Adrenal gland (tissue), 12 donors: ENCODE measurements around the gene SQOR. TPM values are rescaled to one million over a fixed set of nuclear protein-coding genes. Genes with fewer than 3 reads are reported as not detected.
"Not testable (repeated sequence)": the region's sequence is repeated elsewhere in the genome, so short reads cannot be mapped to it uniquely, and the experiment has no call there.

Experiments
- DNase-seq, 7 donors: peaks; one replicate each; pipeline ENCODE4 v3.0.0-alpha.2; 2019 to 2020
- H3K27ac ChIP-seq, 5 donors: fragments of 200-600 bp; sonication (generic) in 4 of 5; 1 replicate in 3 of 5; 2 replicates in 2 of 5; pipeline versions ENCODE4 v1.5.1 to v1.8.0; 2016 to 2020; ENCODE audit warnings: mild to moderate bottlenecking in 1 of 5
- H3K27me3 ChIP-seq: fragments of 200-600 bp; 2 replicates; pipeline ENCODE4 v1.8.0; 2021
- H3K36me3 ChIP-seq, 2 donors: fragments of 200-600 bp; replicated peaks in 1 of 2; 1 replicate in 1 of 2; 2 replicates in 1 of 2; pipeline versions ENCODE4 v1.5.1 to v1.8.0; 2018 to 2022
- H3K4me1 ChIP-seq, 2 donors: fragments of 200-600 bp; replicated peaks in 1 of 2; 1 replicate in 1 of 2; 2 replicates in 1 of 2; pipeline versions ENCODE4 v1.5.1 to v1.8.0; 2018 to 2021
- H3K4me3 ChIP-seq, 4 donors: fragments of 200-600 bp; sonication (generic) in 3 of 4; one replicate each; pipeline ENCODE4 v1.5.1; 2016 to 2018
- H3K9me3 ChIP-seq, 3 donors: fragments of 200-600 bp; sonication (generic) in 1 of 3; replicated peaks in 1 of 3; 1 replicate in 2 of 3; 2 replicates in 1 of 3; pipeline versions ENCODE4 v1.5.1 to v1.8.0; 2016 to 2021
- POLR2A ChIP-seq, 2 donors: fragments of 450-650 bp; IDR thresholded peaks; one replicate each; pipeline ENCODE4 v1.6.1; 2017; ENCODE audit warnings: antibody characterized with exemption in 2 of 2, mild to moderate bottlenecking in 2 of 2, moderate library complexity in 1 of 2
- WGBS, 4 donors: extraction: QIAGEN DNeasy Blood & Tissue Kit in 2 of 4; methylation state at CpG; one replicate each; pipeline versions ENCODE4 v1.1.5 to v1.1.7; 2013 to 2017; 5-methylcytosine and 5-hydroxymethylcytosine counted together
- intact Hi-C, 2 donors: fragments of 100-400 bp; cut with DNase I; formaldehyde crosslinking; loops; one replicate each; pipeline versions ENCODE4 v1.14.1 to v1.15.0; 2022 to 2023
- polyA plus RNA-seq, 3 donors: library from polyadenylated mRNA; stranded (reverse); fragments of 200-250 nt in 2 of 3; fragments of 350-450 nt in 1 of 3; fragmentation: Illumina TruSeq in 1 of 3; extraction: RNeasy Lipid Tissue Mini Kit (QIAGEN cat#74804) in 1 of 3; gene quantifications; one replicate each; pipeline ENCODE4 v1.2.3, GENCODE V29; 2013 to 2014
- total RNA-seq, 9 donors: library from RNA; depleted of rRNA in 4 of 9; stranded (reverse); fragments of >200 nt in 4 of 9; fragments of 120-200 nt in 1 of 9; fragmentation: NEBNext Ultra II Directional in 1 of 9; extraction: Animal tissue kit (Norgen Biotek cat#: 25700) in 1 of 9; gene quantifications; one replicate each; pipeline versions ENCODE4 v1.1.0 to v1.2.4, GENCODE V29; 2013 to 2023
- TF ChIP-seq, protein P1 (sequence below), 6 experiments: fragments of 450-650 bp in 4 of 6; fragments of 200-600 bp in 2 of 6; sonication (generic) in 1 of 6; IDR thresholded peaks; 1 replicate in 5 of 6; 2 replicates in 1 of 6; pipeline versions ENCODE4 v1.5.1 to v1.8.0; 2016 to 2021; ENCODE audit warnings: antibody characterized with exemption in 6 of 6, mild to moderate bottlenecking in 2 of 6, moderate library complexity in 1 of 6
- donor health status: healthy with polysubstance abuse.
- donor health status: Bipolar disorder and iron deficiency.
- donor health status: DM: yes; HTN: yes; CAD: no.
- donor health status: DM: no; HTN: no; CAD: no.
- donor health status: DM: no; HTN: no; CAD: no.
- donor health status: DM: yes; HTN: yes; CAD: no.

SQOR gene
- total and polyA plus RNA-seq, 12 donors, result 2.9 to 92.7 (median 33.0) TPM

DNA sequence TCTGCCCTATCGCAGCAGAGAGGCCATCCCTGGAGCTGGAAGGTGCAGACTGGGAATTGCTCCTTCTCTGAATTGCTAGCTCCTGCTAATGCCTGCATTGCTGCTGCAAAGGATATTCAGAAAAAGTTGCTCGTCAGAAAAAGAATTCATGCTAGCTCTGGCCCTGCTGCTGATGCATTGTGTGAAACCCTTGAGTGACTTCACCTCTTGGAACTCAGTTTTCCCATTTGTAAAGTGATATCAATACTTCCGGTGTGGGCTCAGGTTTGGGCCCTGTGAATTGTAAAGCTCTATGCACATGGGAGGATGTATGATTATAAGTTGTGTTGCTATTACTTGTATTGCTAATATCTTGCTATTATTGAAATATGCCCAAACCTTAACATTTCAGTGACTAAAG, 11.4 kb downstream of the SQOR start:
- H3K27ac ChIP-seq, result peak overlapping the region in 1 of 5 donors; percentile 70
- no peaks in the 10 kb centered on the region for H3K27me3 ChIP-seq
- no peak for DNase-seq
- intact Hi-C loops, result no loop called here
- TF ChIP-seq POLR2A (IDR thresholded peaks at IDR 0.05), result no peak
- TF ChIP-seq, protein P1, sequence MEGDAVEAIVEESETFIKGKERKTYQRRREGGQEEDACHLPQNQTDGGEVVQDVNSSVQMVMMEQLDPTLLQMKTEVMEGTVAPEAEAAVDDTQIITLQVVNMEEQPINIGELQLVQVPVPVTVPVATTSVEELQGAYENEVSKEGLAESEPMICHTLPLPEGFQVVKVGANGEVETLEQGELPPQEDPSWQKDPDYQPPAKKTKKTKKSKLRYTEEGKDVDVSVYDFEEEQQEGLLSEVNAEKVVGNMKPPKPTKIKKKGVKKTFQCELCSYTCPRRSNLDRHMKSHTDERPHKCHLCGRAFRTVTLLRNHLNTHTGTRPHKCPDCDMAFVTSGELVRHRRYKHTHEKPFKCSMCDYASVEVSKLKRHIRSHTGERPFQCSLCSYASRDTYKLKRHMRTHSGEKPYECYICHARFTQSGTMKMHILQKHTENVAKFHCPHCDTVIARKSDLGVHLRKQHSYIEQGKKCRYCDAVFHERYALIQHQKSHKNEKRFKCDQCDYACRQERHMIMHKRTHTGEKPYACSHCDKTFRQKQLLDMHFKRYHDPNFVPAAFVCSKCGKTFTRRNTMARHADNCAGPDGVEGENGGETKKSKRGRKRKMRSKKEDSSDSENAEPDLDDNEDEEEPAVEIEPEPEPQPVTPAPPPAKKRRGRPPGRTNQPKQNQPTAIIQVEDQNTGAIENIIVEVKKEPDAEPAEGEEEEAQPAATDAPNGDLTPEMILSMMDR (IDR thresholded peaks at IDR 0.05), result no peak
- no peaks in the 10 kb centered on the region for H3K36me3 ChIP-seq
- 81 to 88% (median 86%) methylated on average over 2 to 3 of the region's 3 CpGs for WGBS, 4 donors
- H3K4me1 ChIP-seq, result peaks cover 21 to 38% of the 10 kb centered on the region in 2 donors
- no peaks in the 10 kb centered on the region for H3K9me3 ChIP-seq
- no peak overlapping the region for H3K4me3 ChIP-seq

DNA sequence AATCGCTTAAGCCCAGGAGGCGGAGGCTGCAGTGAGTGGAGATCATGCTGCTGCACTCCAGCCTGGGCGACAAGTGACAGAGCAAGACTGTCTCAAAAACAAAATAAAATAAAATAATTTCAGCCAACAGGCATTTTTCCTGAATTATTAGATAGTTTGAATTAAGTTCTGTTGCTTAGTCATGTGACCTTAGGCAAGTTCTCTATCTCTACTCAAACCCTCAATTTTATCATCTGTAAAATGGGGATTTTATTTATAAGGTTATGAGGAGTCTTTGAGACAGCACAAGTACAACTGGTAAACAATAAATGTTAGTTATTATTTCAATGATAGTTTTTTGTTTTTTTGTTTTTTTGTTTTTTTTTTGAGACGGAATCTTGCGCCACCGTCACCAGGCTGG, 13.0 kb downstream of the SQOR start:
- TF ChIP-seq, protein P1 (IDR thresholded peaks at IDR 0.05), result no peak
- no peak for TF ChIP-seq POLR2A (IDR thresholded peaks at IDR 0.05)
- Histone ChIP-seq H3K27ac (no peak overlapping the region), H3K27me3 (no peaks in the 10 kb centered on the region), H3K4me1 (peaks cover 11 to 22% of the 10 kb centered on the region in 2 donors), H3K4me3 (no peak overlapping the region), H3K9me3 (no peaks in the 10 kb centered on the region), H3K36me3 (no peaks in the 10 kb centered on the region)
- intact Hi-C loops, result no loop called here
- WGBS, 4 donors, result 93 to 99% (median 96%) methylated on average over 6 of the region's 6 CpGs
- DNase-seq, result no peak

DNA sequence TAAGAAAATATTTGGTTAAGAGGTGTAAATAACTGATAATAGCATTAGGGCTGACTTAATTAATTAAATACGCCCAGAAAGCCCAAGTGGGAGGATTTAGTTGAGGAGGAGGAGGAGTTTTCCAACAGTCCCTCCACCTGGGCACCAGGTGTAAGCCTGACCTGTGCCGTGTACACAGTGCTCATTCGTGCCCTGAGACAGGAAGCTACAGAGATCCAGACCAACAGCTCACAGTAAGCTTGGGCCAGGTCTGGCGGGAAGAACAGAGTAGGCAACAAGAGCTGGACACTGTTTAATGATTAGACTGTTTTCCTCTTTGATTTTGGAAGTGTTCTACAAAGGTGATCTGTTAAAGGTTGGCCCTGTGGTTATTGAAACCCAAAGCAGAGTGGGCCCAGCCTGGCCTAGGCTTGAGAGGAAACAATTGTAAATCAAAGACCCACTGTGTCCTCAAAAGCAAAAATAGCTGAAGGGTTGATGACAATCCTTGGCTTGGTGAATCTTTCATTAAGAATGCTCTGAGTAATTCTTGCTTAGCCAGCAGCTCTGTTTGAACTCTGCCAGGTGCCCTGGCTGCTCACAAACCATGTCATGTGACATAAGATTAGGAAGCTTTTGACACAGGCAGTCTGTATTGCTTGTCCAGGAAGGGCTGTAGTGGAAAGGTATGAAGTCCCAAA, 13.8 kb downstream of the SQOR start:
- 85 to 93% (median 91%) methylated on average over 4 of the region's 4 CpGs for WGBS, 4 donors
- Histone ChIP-seq H3K9me3 (no peaks in the 10 kb centered on the region), H3K4me1 (peaks cover 11 to 19% of the 10 kb centered on the region in 2 donors), H3K27ac (peak overlapping the region in 2 of 5 donors; percentile 54 to 71), H3K4me3 (no peak overlapping the region), H3K36me3 (no peaks in the 10 kb centered on the region), H3K27me3 (no peaks in the 10 kb centered on the region)
- peak in 6 of 7 donors; percentile 57 to 80 (median 70) for DNase-seq
- TF ChIP-seq, protein P1 (IDR thresholded peaks at IDR 0.05), result no peak
- TF ChIP-seq POLR2A (IDR thresholded peaks at IDR 0.05), result no peak
- intact Hi-C loops, result no loop called here

DNA sequence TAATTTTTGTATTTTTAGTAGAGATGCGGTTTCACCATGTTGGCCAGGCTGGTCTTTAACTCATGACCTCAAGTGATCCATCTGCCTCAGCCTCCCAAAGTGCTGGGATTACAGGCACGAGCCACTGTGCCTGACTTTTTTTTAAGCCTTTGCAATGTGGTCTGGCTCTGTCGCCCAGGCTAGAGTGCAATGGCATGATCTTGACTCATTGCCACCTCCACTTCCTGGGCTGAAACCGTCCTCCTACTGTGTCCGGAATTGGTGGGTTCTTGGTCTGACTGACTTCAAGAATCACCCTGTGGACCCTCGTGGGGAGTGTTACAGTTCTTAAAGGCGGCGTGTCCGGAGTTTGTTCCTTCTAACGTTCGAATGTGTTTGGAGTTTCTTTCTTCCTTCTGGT, 15.2 kb downstream of the SQOR start:
- H3K27me3 ChIP-seq, H3K4me3 ChIP-seq, H3K9me3 ChIP-seq, H3K27ac ChIP-seq, DNase-seq, intact Hi-C loops, H3K36me3 ChIP-seq: not testable (repeated sequence)
- WGBS, 4 donors, result 81 to 89% (median 87%) methylated on average over 8 to 11 of the region's 11 CpGs
- H3K4me1 ChIP-seq, result peaks cover 7 to 19% of the 10 kb centered on the region in 2 donors
